ENCODE measurements around the gene TM4SF4.

DNA sequence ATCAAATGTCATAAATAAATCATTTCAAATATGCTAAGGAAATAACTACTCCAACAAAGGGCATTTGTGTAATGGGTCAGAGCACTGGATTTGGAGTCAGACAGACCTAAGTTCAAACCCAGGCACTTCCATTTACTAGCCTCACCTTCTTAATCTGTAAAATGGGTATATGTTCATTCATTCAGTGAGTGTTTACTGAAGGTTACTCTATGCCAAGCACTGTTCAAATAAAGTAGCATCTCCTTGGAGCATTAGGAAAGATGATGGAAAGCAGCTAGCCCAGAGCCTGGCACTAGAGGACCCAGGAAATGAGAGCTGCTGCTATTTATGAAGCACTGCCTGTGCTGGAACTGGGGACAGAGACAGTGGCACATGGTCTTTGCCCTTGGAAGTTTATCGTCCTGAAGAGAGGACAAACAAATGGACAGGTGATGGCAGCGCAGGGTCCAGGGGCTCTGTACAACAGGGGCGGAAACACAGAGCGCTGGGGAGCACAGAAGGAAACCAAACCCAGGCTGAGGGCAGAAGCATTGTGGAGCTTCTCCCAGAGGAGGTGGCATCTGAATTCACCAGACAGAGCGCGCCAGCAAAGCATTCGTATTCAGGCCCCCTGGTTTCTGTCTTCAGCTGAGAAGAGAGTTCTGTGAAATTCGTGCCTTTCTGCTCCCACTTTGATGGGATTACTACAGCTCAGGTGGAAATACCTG is 19.0 kb downstream of the TM4SF4 start:
- TF ChIP-seq, protein P1, sequence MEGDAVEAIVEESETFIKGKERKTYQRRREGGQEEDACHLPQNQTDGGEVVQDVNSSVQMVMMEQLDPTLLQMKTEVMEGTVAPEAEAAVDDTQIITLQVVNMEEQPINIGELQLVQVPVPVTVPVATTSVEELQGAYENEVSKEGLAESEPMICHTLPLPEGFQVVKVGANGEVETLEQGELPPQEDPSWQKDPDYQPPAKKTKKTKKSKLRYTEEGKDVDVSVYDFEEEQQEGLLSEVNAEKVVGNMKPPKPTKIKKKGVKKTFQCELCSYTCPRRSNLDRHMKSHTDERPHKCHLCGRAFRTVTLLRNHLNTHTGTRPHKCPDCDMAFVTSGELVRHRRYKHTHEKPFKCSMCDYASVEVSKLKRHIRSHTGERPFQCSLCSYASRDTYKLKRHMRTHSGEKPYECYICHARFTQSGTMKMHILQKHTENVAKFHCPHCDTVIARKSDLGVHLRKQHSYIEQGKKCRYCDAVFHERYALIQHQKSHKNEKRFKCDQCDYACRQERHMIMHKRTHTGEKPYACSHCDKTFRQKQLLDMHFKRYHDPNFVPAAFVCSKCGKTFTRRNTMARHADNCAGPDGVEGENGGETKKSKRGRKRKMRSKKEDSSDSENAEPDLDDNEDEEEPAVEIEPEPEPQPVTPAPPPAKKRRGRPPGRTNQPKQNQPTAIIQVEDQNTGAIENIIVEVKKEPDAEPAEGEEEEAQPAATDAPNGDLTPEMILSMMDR (IDR thresholded peaks at IDR 0.05): no peak
- TF ChIP-seq POLR2A (IDR thresholded peaks at IDR 0.05): no peak
